HEK293 (cell line): ENCODE data around the gene CNST.

ENCODE experiments used
- CTCF ChIA-PET: fragments of 350-600 bp; formaldehyde crosslinking; extraction: SDS; loops from one replicate; lab custom pipeline; 2021; ENCODE audit warnings: antibody characterized with exemption; lab: Yijun Ruan, JAX
- POLR2A ChIA-PET: fragments of 300-600 bp; formaldehyde crosslinking; extraction: SDS; loops from one replicate; lab custom pipeline; 2020; ENCODE audit warnings: antibody characterized with exemption, inconsistent platforms; lab: Yijun Ruan, JAX
- H3K27ac ChIP-seq: fragments of 200-500 bp; sonication (Bioruptor generic); 2 replicates; pipeline ENCODE4 v1.5.1; 2014; ENCODE audit warnings: low read depth, low read length, control low read depth, inconsistent platforms; ENCODE audit errors: extremely low read depth
- H3K36me3 ChIP-seq, 2 experiments: fragments of 200-500 bp in 1 of 2; sonication (Bioruptor generic) in 1 of 2; 1 replicate in 1 of 2; 2 replicates in 1 of 2; pipeline ENCODE4 v1.5.1; 2014 to 2017; ENCODE audit warnings: inconsistent platforms in 2 of 2, low read length in 2 of 2; ENCODE audit not compliant: control insufficient read depth in 2 of 2, insufficient read depth in 1 of 2
- H3K4me1 ChIP-seq: fragments of 200-500 bp; sonication (Bioruptor generic); 2 replicates; pipeline ENCODE4 v1.5.1; 2014; ENCODE audit warnings: mild to moderate bottlenecking, low read length, inconsistent platforms; ENCODE audit not compliant: control insufficient read depth, insufficient read depth
- H3K4me3 ChIP-seq: 2 replicates; pipeline ENCODE4 v1.5.1; 2011; ENCODE audit warnings: low read depth, mild to moderate bottlenecking, control low read depth, low read length, moderate library complexity
- H3K9me3 ChIP-seq: fragments of 200-500 bp; sonication (Bioruptor generic); 2 replicates; pipeline ENCODE4 v1.5.1; 2014; ENCODE audit warnings: low read depth, low read length, inconsistent platforms; ENCODE audit not compliant: control insufficient read depth, insufficient read depth
- FEZF1 ChIP-seq: fragments of 450-650 bp; formaldehyde crosslinking; IDR thresholded peaks from 2 replicates; pipeline ENCODE4 v1.5.1; 2016; ENCODE audit warnings: missing biosample characterization, missing genetic modification characterization
- GFI1B ChIP-seq: fragments of 450-650 bp; formaldehyde crosslinking; IDR thresholded peaks from 2 replicates; pipeline ENCODE4 v1.5.1; 2016; ENCODE audit warnings: missing biosample characterization, missing genetic modification characterization
- KLF7 ChIP-seq: fragments of 450-650 bp; formaldehyde crosslinking; IDR thresholded peaks from 2 replicates; pipeline ENCODE4 v1.5.1; 2016; ENCODE audit warnings: missing biosample characterization, missing genetic modification characterization, borderline replicate concordance
- OSR2 ChIP-seq: fragments of 450-650 bp; formaldehyde crosslinking; IDR thresholded peaks from 2 replicates; pipeline ENCODE4 v1.5.1; 2016; ENCODE audit warnings: missing biosample characterization, missing genetic modification characterization
- PRDM4 ChIP-seq: fragments of 450-650 bp; formaldehyde crosslinking; IDR thresholded peaks from 2 replicates; pipeline ENCODE4 v1.5.1; 2017; ENCODE audit warnings: missing biosample characterization, missing genetic modification characterization
- PRDM6 ChIP-seq: fragments of 450-650 bp; formaldehyde crosslinking; IDR thresholded peaks from 2 replicates; pipeline ENCODE4 v1.5.1; 2017; ENCODE audit warnings: missing biosample characterization, missing genetic modification characterization
- REPIN1 ChIP-seq: fragments of 450-650 bp; formaldehyde crosslinking; IDR thresholded peaks from 2 replicates; pipeline ENCODE4 v1.5.1; 2017; ENCODE audit warnings: missing biosample characterization, missing genetic modification characterization, low read depth
- SCRT1 ChIP-seq: fragments of 450-650 bp; formaldehyde crosslinking; IDR thresholded peaks from 2 replicates; pipeline ENCODE4 v1.5.1; 2016; ENCODE audit warnings: missing biosample characterization, missing genetic modification characterization, borderline replicate concordance
- SP7 ChIP-seq: fragments of 450-650 bp; formaldehyde crosslinking; IDR thresholded peaks from 2 replicates; pipeline ENCODE4 v1.5.1; 2016; ENCODE audit warnings: missing biosample characterization, missing genetic modification characterization
- ZIC2 ChIP-seq: fragments of 450-650 bp; formaldehyde crosslinking; IDR thresholded peaks from 2 replicates; pipeline ENCODE4 v1.5.1; 2016; ENCODE audit warnings: missing biosample characterization, missing genetic modification characterization
- ZNF223 ChIP-seq: fragments of 450-650 bp; formaldehyde crosslinking; IDR thresholded peaks from 2 replicates; pipeline ENCODE4 v1.5.1; 2016; ENCODE audit warnings: missing biosample characterization, missing genetic modification characterization
- ZNF248 ChIP-seq: fragments of 450-650 bp; formaldehyde crosslinking; IDR thresholded peaks from 2 replicates; pipeline ENCODE4 v1.5.1; 2017; ENCODE audit warnings: missing biosample characterization, missing genetic modification characterization
- ZNF398 ChIP-seq: fragments of 450-650 bp; formaldehyde crosslinking; IDR thresholded peaks from 2 replicates; pipeline ENCODE4 v1.5.1; 2017; ENCODE audit warnings: missing biosample characterization, missing genetic modification characterization
- ZNF488 ChIP-seq: fragments of 450-650 bp; formaldehyde crosslinking; IDR thresholded peaks from 2 replicates; pipeline ENCODE4 v1.5.1; 2016; ENCODE audit warnings: missing biosample characterization, missing genetic modification characterization
- ZNF521 ChIP-seq: fragments of 450-650 bp; formaldehyde crosslinking; IDR thresholded peaks from 2 replicates; pipeline ENCODE4 v1.5.1; 2017; ENCODE audit warnings: missing biosample characterization, mild to moderate bottlenecking, missing genetic modification characterization
- ZNF529 ChIP-seq: fragments of 450-650 bp; formaldehyde crosslinking; IDR thresholded peaks from 2 replicates; pipeline ENCODE4 v1.5.1; 2017; ENCODE audit warnings: missing genetic modification characterization, missing biosample characterization; ENCODE audit not compliant: insufficient replicate concordance
- ZNF561 ChIP-seq: fragments of 450-650 bp; IDR thresholded peaks from 2 replicates; pipeline ENCODE4 v1.5.1; 2018; ENCODE audit warnings: missing biosample characterization, missing genetic modification characterization, borderline replicate concordance
- ZNF621 ChIP-seq: fragments of 450-650 bp; formaldehyde crosslinking; IDR thresholded peaks from 2 replicates; pipeline ENCODE4 v1.5.1; 2017; ENCODE audit warnings: missing biosample characterization, missing genetic modification characterization
- ZNF704 ChIP-seq: fragments of 450-650 bp; formaldehyde crosslinking; IDR thresholded peaks from 2 replicates; pipeline ENCODE4 v1.5.1; 2016; ENCODE audit warnings: missing biosample characterization, missing genetic modification characterization
- ZNF707 ChIP-seq: fragments of 450-650 bp; formaldehyde crosslinking; IDR thresholded peaks from 2 replicates; pipeline ENCODE4 v1.5.1; 2016; ENCODE audit warnings: missing biosample characterization, missing genetic modification characterization
- ZNF843 ChIP-seq: fragments of 450-650 bp; formaldehyde crosslinking; IDR thresholded peaks from 2 replicates; pipeline ENCODE4 v1.5.1; 2016; ENCODE audit warnings: missing biosample characterization, missing genetic modification characterization
- ZSCAN5A ChIP-seq: fragments of 450-650 bp; formaldehyde crosslinking; IDR thresholded peaks from 2 replicates; pipeline ENCODE4 v1.5.1; 2016; ENCODE audit warnings: missing biosample characterization, missing genetic modification characterization

CNST gene

GRCh38 chr1:246583056-246583440 is 16.8 kb downstream of the CNST start:
- CTCF ChIA-PET, result interaction anchor here (0.6 kb wide), 1 partner anchor 23 kb away, joined by 4 read pairs; no protein-coding TSS in a partner anchor

GRCh38 chr1:246583448-246584185 is 17.4 kb downstream of the CNST start:
- H3K4me3 ChIP-seq, result no peak overlapping the region
- TF ChIP-seq PRDM6 (tag by site-specific recombination), result peak; percentile 80
- TF ChIP-seq ZNF843 (tag by site-specific recombination), result peak; percentile 44
- TF ChIP-seq FEZF1 (tag by site-specific recombination), result peak; percentile 48
- TF ChIP-seq SCRT1, result no peak
- TF ChIP-seq, all 188 proteins: peak for 3
- ChIA-PET POLR2A (no interaction called here), CTCF (interaction anchor here (0.6 kb wide), 1 partner anchor 23 kb away, joined by 4 read pairs; no protein-coding TSS in a partner anchor)
- H3K27ac ChIP-seq, result no peak overlapping the region
- H3K9me3 ChIP-seq, result no peaks in the 10 kb centered on the region
- H3K4me1 ChIP-seq, result no peaks in the 10 kb centered on the region
- no peaks in the 10 kb centered on the region for H3K36me3 ChIP-seq

More at GRCh38 chr1:246583056-246583440, 16.8 kb downstream of the CNST start:
- Histone ChIP-seq H3K4me3 (no peak overlapping the region), H3K4me1 (no peaks in the 10 kb centered on the region), H3K27ac (no peak overlapping the region), H3K36me3 (no peaks in the 10 kb centered on the region), H3K9me3 (no peaks in the 10 kb centered on the region)
- POLR2A ChIA-PET, result no interaction called here
- TF ChIP-seq ZNF529 (tag by site-specific recombination) (no peak), ZNF398 (no peak), ZNF621 (tag by site-specific recombination) (no peak), OSR2 (tag by site-specific recombination) (no peak), ZIC2 (no peak), SP7 (tag by site-specific recombination) (no peak), ZNF561 (tag by site-specific recombination) (no peak), ZNF488 (tag by site-specific recombination) (no peak), GFI1B (tag by site-specific recombination) (no peak), ZNF521 (tag by site-specific recombination) (no peak), ZSCAN5A (tag by site-specific recombination) (no peak)

- peaks cover 0 to 3% of the 10 kb centered on the region in 2 experiments; a peak in 1 of 3 replicates for H3K36me3 ChIP-seq
- ChIA-PET CTCF (no interaction called here), POLR2A (no interaction called here)
- no peak overlapping the region for H3K4me3 ChIP-seq
- H3K27ac ChIP-seq, result no peak overlapping the region
- no peaks in the 10 kb centered on the region for H3K9me3 ChIP-seq
- H3K4me1 ChIP-seq, result no peaks in the 10 kb centered on the region
- TF ChIP-seq ZNF707 (tag by site-specific recombination), result no peak
- no peak for TF ChIP-seq KLF7 (tag by site-specific recombination)
- TF ChIP-seq ZNF248 (tag by site-specific recombination), result no peak
- no peak for TF ChIP-seq PRDM4 (tag by site-specific recombination)
- TF ChIP-seq ZNF704 (tag by site-specific recombination), result no peak
- no peak for TF ChIP-seq ZNF223 (tag by site-specific recombination)
- TF ChIP-seq REPIN1 (tag by site-specific recombination), result no peak
These were observed 20.8 kb downstream of the CNST start for GRCh38 chr1:246587032-246587431.
